ENCODE results near the gene SCAF8. TPM values are rescaled to one million over a fixed set of nuclear protein-coding genes. Genes with fewer than 3 reads are reported as not detected.

The SCAF8 gene
- total and polyA plus RNA-seq, 2 experiments from 2014 or later: 10.3 to 22.3 TPM

DNA sequence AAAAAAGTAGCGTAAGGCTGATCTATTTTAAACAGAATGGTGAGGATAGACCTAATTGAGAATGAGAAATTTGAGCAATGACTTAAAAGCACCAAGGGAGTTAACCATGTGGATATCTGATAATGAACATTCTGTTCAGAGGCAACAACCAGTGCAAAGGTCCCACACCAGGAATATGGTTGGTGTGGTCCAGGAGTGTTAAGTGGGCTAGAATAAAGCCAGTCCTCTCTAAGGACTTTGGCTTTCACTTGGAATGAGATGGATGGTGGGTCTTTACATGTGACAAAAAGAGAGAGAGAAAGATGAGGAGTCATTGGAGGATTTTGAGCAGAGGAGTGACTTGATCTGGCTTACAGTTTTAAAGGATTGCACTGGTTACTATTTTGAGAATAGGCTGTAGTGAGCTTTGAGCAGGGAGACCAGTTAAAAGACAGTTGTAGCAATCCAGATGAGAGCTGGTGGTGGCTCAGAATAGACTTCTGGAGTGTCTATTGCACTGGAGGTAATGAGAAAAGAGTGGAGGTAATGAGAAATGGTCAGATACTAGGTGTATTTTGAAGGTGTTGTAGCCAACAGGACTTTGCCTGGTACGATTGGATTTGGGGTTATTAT lies 89.8 kb downstream of the SCAF8 start:
- Histone ChIP-seq H3K9ac (no peak overlapping the region), H3K9me2 (ENCODE audit: insufficient read depth) (no peaks in the 10 kb centered on the region), H3K4me3 (no peak overlapping the region), H2AFZ (no peak overlapping the region), H3K9me3 (ENCODE audit: low read depth) (no peaks in the 10 kb centered on the region), H4K20me1 (ENCODE audit: insufficient read depth) (no peaks in the 10 kb centered on the region), H3K27ac (no peak overlapping the region), H3K79me2 (ENCODE audit: insufficient read depth) (peaks cover 76% of the 10 kb centered on the region), H3F3A (ENCODE audit: insufficient read depth) (no peaks in the 10 kb centered on the region), H3K4me2 (ENCODE audit: unreplicated experiment) (no peak overlapping the region), H3K36me3 (ENCODE audit: low read depth) (peaks cover 65% of the 10 kb centered on the region), H3K27me3 (replicated peaks; ENCODE audit: insufficient read depth) (no peaks in the 10 kb centered on the region), H3K4me1 (ENCODE audit: insufficient read depth) (no peaks in the 10 kb centered on the region)
- TF ChIP-seq EZH2 (IDR thresholded peaks at IDR 0.05; ENCODE audit: insufficient read depth, poor library complexity, severe bottlenecking): no peak
- in situ Hi-C loops (cut with MboI): no loop called here
- DNase-seq: no peak
- WGBS, 2 experiments (ENCODE audit: low coverage in 1 of 2, low lambda C conversion rate in 2 of 2, missing lambda C conversion rate in 2 of 2): 94 to 100% methylated on average over 2 of the region's 2 CpGs

DNA sequence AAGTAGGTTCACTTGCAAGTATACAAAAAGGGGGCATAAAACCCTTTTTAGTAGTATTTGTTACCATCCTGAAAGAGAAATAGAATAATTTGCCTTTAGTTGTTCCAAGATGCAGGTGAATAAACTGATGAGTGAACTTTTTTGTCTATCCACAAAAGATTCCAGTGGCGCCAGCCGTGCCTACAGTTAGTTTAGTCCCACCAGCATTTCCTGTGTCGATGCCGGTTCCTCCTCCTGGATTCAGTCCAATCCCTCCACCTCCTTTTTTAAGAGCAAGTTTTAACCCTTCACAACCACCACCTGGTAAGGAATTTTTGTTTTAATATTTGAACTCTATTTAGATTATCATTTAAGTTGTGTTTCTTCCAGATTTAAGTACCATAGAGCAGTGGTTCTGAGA lies 90.9 kb downstream of the SCAF8 start:
- no peak overlapping the region for H2AFZ ChIP-seq
- DNase-seq: no peak
- no peaks in the 10 kb centered on the region for H3K9me3 ChIP-seq (ENCODE audit: low read depth)
- no peaks in the 10 kb centered on the region for H3F3A ChIP-seq (ENCODE audit: insufficient read depth)
- TF ChIP-seq EZH2 (IDR thresholded peaks at IDR 0.05; ENCODE audit: insufficient read depth, poor library complexity, severe bottlenecking): no peak
- no peak for TF ChIP-seq EZH2phosphoT487 (IDR thresholded peaks at IDR 0.05; ENCODE audit: insufficient read depth, low read depth)
- WGBS, 2 experiments (ENCODE audit: low coverage in 1 of 2, low lambda C conversion rate in 2 of 2, missing lambda C conversion rate in 2 of 2): 40 to 42% methylated on average over 4 of the region's 4 CpGs
- H3K79me2 ChIP-seq (ENCODE audit: insufficient read depth): peaks cover 77% of the 10 kb centered on the region
- no peaks in the 10 kb centered on the region for H3K27me3 ChIP-seq (replicated peaks; ENCODE audit: insufficient read depth)
- no peak overlapping the region for H3K9ac ChIP-seq
- H4K20me1 ChIP-seq (ENCODE audit: insufficient read depth): no peaks in the 10 kb centered on the region
- H3K27ac ChIP-seq: no peak overlapping the region
- H3K4me2 ChIP-seq (ENCODE audit: unreplicated experiment): no peak overlapping the region
- in situ Hi-C loops (cut with MboI): no loop called here
- H3K4me3 ChIP-seq: no peak overlapping the region
- no peaks in the 10 kb centered on the region for H3K4me1 ChIP-seq (ENCODE audit: insufficient read depth)
- H3K36me3 ChIP-seq (ENCODE audit: low read depth): peaks cover 57% of the 10 kb centered on the region
- H3K9me2 ChIP-seq (ENCODE audit: insufficient read depth): no peaks in the 10 kb centered on the region

DNA sequence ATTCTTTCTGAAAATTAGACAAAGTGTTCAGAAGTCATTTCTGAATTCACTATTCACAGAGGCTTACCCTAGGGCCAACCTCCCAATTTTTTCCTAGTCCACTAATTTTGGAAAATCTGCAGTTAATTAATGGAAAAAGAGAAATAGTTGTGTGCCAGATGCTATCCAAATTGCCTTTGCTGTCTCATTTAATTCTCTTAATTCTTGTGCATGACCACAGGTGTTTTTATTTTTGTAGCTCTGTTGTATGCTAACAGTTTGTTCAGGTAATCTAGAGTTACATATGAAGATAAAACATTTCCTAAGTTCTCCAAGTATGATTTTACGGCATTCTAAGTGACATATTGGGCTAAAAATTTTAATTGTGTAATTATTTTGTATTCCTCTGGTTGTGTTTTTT lies 96.8 kb downstream of the SCAF8 start:
- no peak overlapping the region for H3K4me3 ChIP-seq
- H3K9me3 ChIP-seq (ENCODE audit: low read depth): no peaks in the 10 kb centered on the region
- H3K9me2 ChIP-seq (ENCODE audit: insufficient read depth): no peaks in the 10 kb centered on the region
- in situ Hi-C loops (cut with MboI): no loop called here
- no peaks in the 10 kb centered on the region for H4K20me1 ChIP-seq (ENCODE audit: insufficient read depth)
- peaks cover 12% of the 10 kb centered on the region; the same call in 1 of the 2 replicates for H3K4me1 ChIP-seq (ENCODE audit: insufficient read depth)
- no peak for TF ChIP-seq EZH2phosphoT487 (IDR thresholded peaks at IDR 0.05; ENCODE audit: insufficient read depth, low read depth)
- TF ChIP-seq EZH2 (IDR thresholded peaks at IDR 0.05; ENCODE audit: insufficient read depth, poor library complexity, severe bottlenecking): no peak
- H3K36me3 ChIP-seq (ENCODE audit: low read depth): peaks cover 46% of the 10 kb centered on the region; the same call in 1 of the 2 replicates
- H3K4me2 ChIP-seq (ENCODE audit: unreplicated experiment): no peak overlapping the region
- no peak overlapping the region for H2AFZ ChIP-seq
- 0 out of 2 replicates have a peak, but pooled peaks cover 11% of the 10 kb centered on the region for H3F3A ChIP-seq (ENCODE audit: insufficient read depth)
- peak overlapping the region; percentile 46 for H3K27ac ChIP-seq
- 88 to 96% methylated on average over 1 of the region's 1 CpG for WGBS, 2 experiments (ENCODE audit: low coverage in 1 of 2, low lambda C conversion rate in 2 of 2, missing lambda C conversion rate in 2 of 2)
- H3K9ac ChIP-seq: no peak overlapping the region
- no peaks in the 10 kb centered on the region for H3K27me3 ChIP-seq (replicated peaks; ENCODE audit: insufficient read depth)
- no peak for DNase-seq
- H3K79me2 ChIP-seq (ENCODE audit: insufficient read depth): peaks cover 59% of the 10 kb centered on the region

DNA sequence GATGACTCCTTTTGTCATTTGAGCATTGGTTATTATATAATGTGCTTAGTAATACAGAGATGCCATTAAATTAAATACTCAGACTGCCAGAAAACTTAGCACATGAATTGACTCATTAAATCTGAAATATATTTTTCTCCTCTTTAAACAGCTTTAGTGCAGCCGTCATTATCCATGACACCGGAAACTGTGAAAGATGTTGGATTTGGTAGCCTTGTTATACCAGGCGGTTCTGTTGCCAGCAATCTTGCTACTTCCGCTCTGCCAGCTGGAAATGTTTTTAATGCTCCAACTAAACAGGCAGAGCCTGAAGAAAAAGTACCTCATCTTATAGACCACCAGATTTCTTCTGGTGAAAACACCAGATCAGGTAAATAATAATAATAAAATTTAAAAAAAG lies 97.6 kb downstream of the SCAF8 start:
- H3K36me3 ChIP-seq (ENCODE audit: low read depth): peaks cover 39% of the 10 kb centered on the region; the same call in 1 of the 2 replicates
- no peak overlapping the region for H2AFZ ChIP-seq
- no peaks in the 10 kb centered on the region for H3K9me2 ChIP-seq (ENCODE audit: insufficient read depth)
- TF ChIP-seq EZH2 (IDR thresholded peaks at IDR 0.05; ENCODE audit: insufficient read depth, poor library complexity, severe bottlenecking) (no peak), EZH2phosphoT487 (IDR thresholded peaks at IDR 0.05; ENCODE audit: insufficient read depth, low read depth) (no peak)
- H3K9me3 ChIP-seq (ENCODE audit: low read depth): no peaks in the 10 kb centered on the region
- H3K4me2 ChIP-seq (ENCODE audit: unreplicated experiment): no peak overlapping the region
- peak overlapping the region; percentile 46 for H3K27ac ChIP-seq
- in situ Hi-C loops (cut with MboI): no loop called here
- DNase-seq: peak; percentile 48
- H3K4me3 ChIP-seq: no peak overlapping the region
- H3K4me1 ChIP-seq (ENCODE audit: insufficient read depth): peaks cover 12% of the 10 kb centered on the region; the same call in 1 of the 2 replicates
- H3K79me2 ChIP-seq (ENCODE audit: insufficient read depth): peaks cover 60% of the 10 kb centered on the region
- H4K20me1 ChIP-seq (ENCODE audit: insufficient read depth): no peaks in the 10 kb centered on the region
- no peaks in the 10 kb centered on the region for H3K27me3 ChIP-seq (replicated peaks; ENCODE audit: insufficient read depth)
- no peak overlapping the region for H3K9ac ChIP-seq
- 20 to 32% methylated on average over 4 of the region's 4 CpGs for WGBS, 2 experiments (ENCODE audit: low coverage in 1 of 2, low lambda C conversion rate in 2 of 2, missing lambda C conversion rate in 2 of 2)
- 0 out of 2 replicates have a peak, but pooled peaks cover 11% of the 10 kb centered on the region for H3F3A ChIP-seq (ENCODE audit: insufficient read depth)
